ENCODE data around the gene CHD9. TPM values are rescaled to one million over a fixed set of nuclear protein-coding genes. Genes with fewer than 3 reads are reported as not detected.
A peak's percentile ranks its signal among the peaks of the same experiment; 100 is the strongest.

CHD9 gene
- total and polyA plus RNA-seq, 9 of the 15 experiments (the other 6 are each of a cell fraction or from before 2014, with no cell fraction given) = 29.0 to 69.3 (median 40.6) TPM

DNA sequence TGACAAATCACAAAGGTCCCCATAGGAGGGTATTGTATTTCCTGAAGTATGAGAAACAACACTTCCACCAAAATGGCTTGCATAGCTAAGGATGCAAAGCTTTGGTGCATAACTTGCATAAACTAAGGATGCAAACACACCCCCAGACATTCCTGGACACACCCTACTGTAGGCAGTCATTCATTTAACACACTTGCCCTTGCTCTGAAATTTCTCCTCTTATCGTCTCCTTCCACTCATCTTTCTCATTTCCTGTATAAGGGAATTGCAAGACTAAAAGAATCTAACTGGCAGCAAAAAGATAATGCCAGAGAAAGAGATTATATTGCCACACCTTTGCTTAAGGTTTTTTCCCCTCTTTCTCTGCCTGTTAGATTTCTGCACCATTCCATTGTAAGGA is 28.3 kb downstream of the CHD9 start (continued):
- TF ChIP-seq, protein P1, sequence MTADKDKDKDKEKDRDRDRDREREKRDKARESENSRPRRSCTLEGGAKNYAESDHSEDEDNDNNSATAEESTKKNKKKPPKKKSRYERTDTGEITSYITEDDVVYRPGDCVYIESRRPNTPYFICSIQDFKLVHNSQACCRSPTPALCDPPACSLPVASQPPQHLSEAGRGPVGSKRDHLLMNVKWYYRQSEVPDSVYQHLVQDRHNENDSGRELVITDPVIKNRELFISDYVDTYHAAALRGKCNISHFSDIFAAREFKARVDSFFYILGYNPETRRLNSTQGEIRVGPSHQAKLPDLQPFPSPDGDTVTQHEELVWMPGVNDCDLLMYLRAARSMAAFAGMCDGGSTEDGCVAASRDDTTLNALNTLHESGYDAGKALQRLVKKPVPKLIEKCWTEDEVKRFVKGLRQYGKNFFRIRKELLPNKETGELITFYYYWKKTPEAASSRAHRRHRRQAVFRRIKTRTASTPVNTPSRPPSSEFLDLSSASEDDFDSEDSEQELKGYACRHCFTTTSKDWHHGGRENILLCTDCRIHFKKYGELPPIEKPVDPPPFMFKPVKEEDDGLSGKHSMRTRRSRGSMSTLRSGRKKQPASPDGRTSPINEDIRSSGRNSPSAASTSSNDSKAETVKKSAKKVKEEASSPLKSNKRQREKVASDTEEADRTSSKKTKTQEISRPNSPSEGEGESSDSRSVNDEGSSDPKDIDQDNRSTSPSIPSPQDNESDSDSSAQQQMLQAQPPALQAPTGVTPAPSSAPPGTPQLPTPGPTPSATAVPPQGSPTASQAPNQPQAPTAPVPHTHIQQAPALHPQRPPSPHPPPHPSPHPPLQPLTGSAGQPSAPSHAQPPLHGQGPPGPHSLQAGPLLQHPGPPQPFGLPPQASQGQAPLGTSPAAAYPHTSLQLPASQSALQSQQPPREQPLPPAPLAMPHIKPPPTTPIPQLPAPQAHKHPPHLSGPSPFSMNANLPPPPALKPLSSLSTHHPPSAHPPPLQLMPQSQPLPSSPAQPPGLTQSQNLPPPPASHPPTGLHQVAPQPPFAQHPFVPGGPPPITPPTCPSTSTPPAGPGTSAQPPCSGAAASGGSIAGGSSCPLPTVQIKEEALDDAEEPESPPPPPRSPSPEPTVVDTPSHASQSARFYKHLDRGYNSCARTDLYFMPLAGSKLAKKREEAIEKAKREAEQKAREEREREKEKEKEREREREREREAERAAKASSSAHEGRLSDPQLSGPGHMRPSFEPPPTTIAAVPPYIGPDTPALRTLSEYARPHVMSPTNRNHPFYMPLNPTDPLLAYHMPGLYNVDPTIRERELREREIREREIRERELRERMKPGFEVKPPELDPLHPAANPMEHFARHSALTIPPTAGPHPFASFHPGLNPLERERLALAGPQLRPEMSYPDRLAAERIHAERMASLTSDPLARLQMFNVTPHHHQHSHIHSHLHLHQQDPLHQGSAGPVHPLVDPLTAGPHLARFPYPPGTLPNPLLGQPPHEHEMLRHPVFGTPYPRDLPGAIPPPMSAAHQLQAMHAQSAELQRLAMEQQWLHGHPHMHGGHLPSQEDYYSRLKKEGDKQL (CRISPR knock-in tag; IDR thresholded peaks at IDR 0.05; ENCODE audit: borderline replicate concordance) = no peak
- TF ChIP-seq HMG20A (CRISPR knock-in tag; conservative IDR thresholded peaks at IDR 0.05) = no peak
- TF ChIP-seq, protein P2, sequence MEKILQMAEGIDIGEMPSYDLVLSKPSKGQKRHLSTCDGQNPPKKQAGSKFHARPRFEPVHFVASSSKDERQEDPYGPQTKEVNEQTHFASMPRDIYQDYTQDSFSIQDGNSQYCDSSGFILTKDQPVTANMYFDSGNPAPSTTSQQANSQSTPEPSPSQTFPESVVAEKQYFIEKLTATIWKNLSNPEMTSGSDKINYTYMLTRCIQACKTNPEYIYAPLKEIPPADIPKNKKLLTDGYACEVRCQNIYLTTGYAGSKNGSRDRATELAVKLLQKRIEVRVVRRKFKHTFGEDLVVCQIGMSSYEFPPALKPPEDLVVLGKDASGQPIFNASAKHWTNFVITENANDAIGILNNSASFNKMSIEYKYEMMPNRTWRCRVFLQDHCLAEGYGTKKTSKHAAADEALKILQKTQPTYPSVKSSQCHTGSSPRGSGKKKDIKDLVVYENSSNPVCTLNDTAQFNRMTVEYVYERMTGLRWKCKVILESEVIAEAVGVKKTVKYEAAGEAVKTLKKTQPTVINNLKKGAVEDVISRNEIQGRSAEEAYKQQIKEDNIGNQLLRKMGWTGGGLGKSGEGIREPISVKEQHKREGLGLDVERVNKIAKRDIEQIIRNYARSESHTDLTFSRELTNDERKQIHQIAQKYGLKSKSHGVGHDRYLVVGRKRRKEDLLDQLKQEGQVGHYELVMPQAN (IDR thresholded peaks at IDR 0.05; ENCODE audit: borderline replicate concordance) = no peak
- TF ChIP-seq TCF3 (CRISPR knock-in tag; IDR thresholded peaks at IDR 0.05) = peak; percentile 52
- no peak for TF ChIP-seq TCF7 (IDR thresholded peaks at IDR 0.05; ENCODE audit: borderline replicate concordance)
- no peak for TF ChIP-seq MAZ (CRISPR knock-in tag; conservative IDR thresholded peaks at IDR 0.05 in 1 of 2, IDR thresholded peaks at IDR 0.05 in 1 of 2)
- peak; percentile 47; the same call in 1 of the 2 replicates for TF ChIP-seq SMARCA4 (IDR thresholded peaks at IDR 0.05)
- no peak for TF ChIP-seq ZNF263 (CRISPR knock-in tag; IDR thresholded peaks at IDR 0.05; ENCODE audit: borderline replicate concordance)
- TF ChIP-seq SMARCE1 (IDR thresholded peaks at IDR 0.05) = no peak
- no peak for TF ChIP-seq SNRNP70 (optimal IDR thresholded peaks at IDR 0.05; ENCODE audit: low read depth, low read length)
- peak; percentile 68 for TF ChIP-seq CBFA2T2 (conservative IDR thresholded peaks at IDR 0.05)
- no peak for TF ChIP-seq TOE1 (IDR thresholded peaks at IDR 0.05; ENCODE audit: borderline replicate concordance)
- TF ChIP-seq TOE1 (CRISPR knock-in tag; IDR thresholded peaks at IDR 0.05; ENCODE audit: borderline replicate concordance, low read depth) = no peak
- TF ChIP-seq MYBL2 (IDR thresholded peaks at IDR 0.05; ENCODE audit: low read depth) = no peak
- no peak for TF ChIP-seq MYBL2 (CRISPR knock-in tag; IDR thresholded peaks at IDR 0.05; ENCODE audit: borderline replicate concordance)
- no peak for TF ChIP-seq SMAD2 (IDR thresholded peaks at IDR 0.05; ENCODE audit: low read depth, low read length)
- no peak for TF ChIP-seq POLR2B (IDR thresholded peaks at IDR 0.05; ENCODE audit: low read depth, partially characterized antibody)
- no peak for TF ChIP-seq ZNF347 (CRISPR knock-in tag; IDR thresholded peaks at IDR 0.05; ENCODE audit: low read depth)
- 0 out of 2 replicates have a peak, but pooled peaks have one; percentile 2 for TF ChIP-seq TEAD2 (tag; IDR thresholded peaks at IDR 0.05)
- no peak for TF ChIP-seq TSC22D4 (tag; IDR thresholded peaks at IDR 0.05)
- TF ChIP-seq, protein P3, sequence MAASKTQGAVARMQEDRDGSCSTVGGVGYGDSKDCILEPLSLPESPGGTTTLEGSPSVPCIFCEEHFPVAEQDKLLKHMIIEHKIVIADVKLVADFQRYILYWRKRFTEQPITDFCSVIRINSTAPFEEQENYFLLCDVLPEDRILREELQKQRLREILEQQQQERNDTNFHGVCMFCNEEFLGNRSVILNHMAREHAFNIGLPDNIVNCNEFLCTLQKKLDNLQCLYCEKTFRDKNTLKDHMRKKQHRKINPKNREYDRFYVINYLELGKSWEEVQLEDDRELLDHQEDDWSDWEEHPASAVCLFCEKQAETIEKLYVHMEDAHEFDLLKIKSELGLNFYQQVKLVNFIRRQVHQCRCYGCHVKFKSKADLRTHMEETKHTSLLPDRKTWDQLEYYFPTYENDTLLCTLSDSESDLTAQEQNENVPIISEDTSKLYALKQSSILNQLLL (CRISPR knock-in tag; IDR thresholded peaks at IDR 0.05; ENCODE audit: borderline replicate concordance) = no peak
- no peak for TF ChIP-seq PHB2 (IDR thresholded peaks at IDR 0.05; ENCODE audit: low read depth)
